Stimulated activated CD4-positive, alpha-beta T cell treated with anti-CD3 and anti-CD28 coated beads, TNF-alpha, amount 100 ng/mL, for 24 hours (primary cell): ENCODE results near the gene MOSPD3.
"Not testable (repeated sequence)": the region's sequence is repeated elsewhere in the genome, so short reads cannot be mapped to it uniquely, and the experiment has no call there.

Experiments used
- DNase-seq, 3 experiments: peaks; one replicate each; pipeline ENCODE4 v3.0.0-alpha.2; 2020; ENCODE audit warnings: low read depth in 3 of 3

MOSPD3 gene

GRCh38 chr7:100623951-100624824 lies 11.8 kb downstream of the MOSPD3 start:
- DNase-seq: no peak

- DNase-seq: no peak
Observed at GRCh38 chr7:100626055-100626454, 13.7 kb downstream of the MOSPD3 start.

- DNase-seq: peak; percentile 77 to 90 (median 78)
Observed at GRCh38 chr7:100626530-100627237, 14.3 kb downstream of the MOSPD3 start.

- DNase-seq: no peak
Observed at GRCh38 chr7:100627238-100627549, 14.9 kb downstream of the MOSPD3 start.

GRCh38 chr7:100629117-100629716 lies 16.9 kb downstream of the MOSPD3 start:
- no peak for DNase-seq

GRCh38 chr7:100630066-100630465 lies 17.7 kb downstream of the MOSPD3 start:
- no peak for DNase-seq

- peak; percentile 28 to 67 (median 47) for DNase-seq
Observed at GRCh38 chr7:100632951-100633717, 20.8 kb downstream of the MOSPD3 start.

- no peak for DNase-seq
Observed at GRCh38 chr7:100639995-100640516, 27.7 kb downstream of the MOSPD3 start.

- no peak for DNase-seq
Observed at GRCh38 chr7:100640517-100641440, 28.4 kb downstream of the MOSPD3 start.

GRCh38 chr7:100641463-100641859 lies 29.1 kb downstream of the MOSPD3 start, which contains the start of gene TFR2:
TSS of gene TFR2 (minus strand) at chr7:100641552. CDS start at chr7:100641509, 43 bp downstream.
- no peak for DNase-seq

GRCh38 chr7:100641860-100642533 lies 29.7 kb downstream of the MOSPD3 start:
- no peak for DNase-seq

GRCh38 chr7:100642534-100642907 lies 30.2 kb downstream of the MOSPD3 start:
- DNase-seq: peak in 1 of 3 experiments; percentile 43

- no peak for DNase-seq
Observed at GRCh38 chr7:100649826-100650565, 37.7 kb downstream of the MOSPD3 start.

GRCh38 chr7:100654908-100655831 lies 42.8 kb downstream of the MOSPD3 start:
- no peak for DNase-seq

GRCh38 chr7:100655908-100656674 lies 43.8 kb downstream of the MOSPD3 start, which contains the start of gene ACTL6B:
TSS of gene ACTL6B (minus strand) at chr7:100656448. CDS start at chr7:100656354, 94 bp downstream.
- peak in 1 of 3 experiments; percentile 69 for DNase-seq

GRCh38 chr7:100662194-100662776 lies 49.9 kb downstream of the MOSPD3 start:
- DNase-seq: not testable (repeated sequence)
